DND-41 (cell line): Measurements from ENCODE around the gene IGFBP2.

Experiments
- EZH2 ChIP-seq: IDR thresholded peaks from 3 replicates; pipeline ENCODE4 v1.6.1; 2012; ENCODE audit warnings: borderline replicate concordance, low read depth, mild to moderate bottlenecking, moderate library complexity, low read length, inconsistent platforms; ENCODE audit not compliant: severe bottlenecking
- TF ChIP-seq, protein P1 (sequence below): IDR thresholded peaks from 2 replicates; pipeline ENCODE4 v1.5.1; 2012; ENCODE audit warnings: borderline replicate concordance, low read length, moderate library complexity, mild to moderate bottlenecking; ENCODE audit not compliant: poor library complexity, severe bottlenecking; ENCODE audit errors: extremely low read depth

DNA sequence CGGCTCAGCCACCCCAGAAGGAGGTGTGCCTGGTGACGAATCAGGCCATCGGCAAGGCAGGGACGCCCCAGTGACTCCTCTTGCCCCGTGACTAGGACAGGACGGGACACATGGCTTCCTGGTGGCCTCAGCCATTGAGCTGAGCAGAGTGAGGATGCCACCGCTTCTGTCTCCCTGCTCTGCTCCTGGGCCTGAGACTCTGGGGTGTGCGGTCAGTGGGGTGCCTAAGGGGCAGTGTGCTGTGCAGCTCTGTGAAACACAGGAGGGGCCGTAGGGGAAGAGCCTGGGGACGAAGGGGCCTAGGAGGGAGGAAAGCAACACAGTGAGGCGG is 37.8 kb downstream of the IGFBP2 start:
- TF ChIP-seq EZH2, result no peak
- TF ChIP-seq, protein P1, sequence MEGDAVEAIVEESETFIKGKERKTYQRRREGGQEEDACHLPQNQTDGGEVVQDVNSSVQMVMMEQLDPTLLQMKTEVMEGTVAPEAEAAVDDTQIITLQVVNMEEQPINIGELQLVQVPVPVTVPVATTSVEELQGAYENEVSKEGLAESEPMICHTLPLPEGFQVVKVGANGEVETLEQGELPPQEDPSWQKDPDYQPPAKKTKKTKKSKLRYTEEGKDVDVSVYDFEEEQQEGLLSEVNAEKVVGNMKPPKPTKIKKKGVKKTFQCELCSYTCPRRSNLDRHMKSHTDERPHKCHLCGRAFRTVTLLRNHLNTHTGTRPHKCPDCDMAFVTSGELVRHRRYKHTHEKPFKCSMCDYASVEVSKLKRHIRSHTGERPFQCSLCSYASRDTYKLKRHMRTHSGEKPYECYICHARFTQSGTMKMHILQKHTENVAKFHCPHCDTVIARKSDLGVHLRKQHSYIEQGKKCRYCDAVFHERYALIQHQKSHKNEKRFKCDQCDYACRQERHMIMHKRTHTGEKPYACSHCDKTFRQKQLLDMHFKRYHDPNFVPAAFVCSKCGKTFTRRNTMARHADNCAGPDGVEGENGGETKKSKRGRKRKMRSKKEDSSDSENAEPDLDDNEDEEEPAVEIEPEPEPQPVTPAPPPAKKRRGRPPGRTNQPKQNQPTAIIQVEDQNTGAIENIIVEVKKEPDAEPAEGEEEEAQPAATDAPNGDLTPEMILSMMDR, result no peak
